GM12865 (cell line): ENCODE measurements around the gene CACNA1C.

Experiments used
- DNase-seq: peaks from one replicate; pipeline ENCODE4 v3.0.0; 2010; ENCODE audit warnings: low read depth
- H3K4me3 ChIP-seq: 2 replicates; pipeline ENCODE4 v1.5.1; 2011; ENCODE audit warnings: mild to moderate bottlenecking, low read depth, low read length, control low read depth
- CTCF ChIP-seq: IDR thresholded peaks from 2 replicates; pipeline ENCODE4 v1.5.1; 2011; ENCODE audit warnings: low read length, control low read depth, low read depth, inconsistent platforms; ENCODE audit not compliant: insufficient read depth; ENCODE audit errors: missing control alignments

CACNA1C gene

DNA sequence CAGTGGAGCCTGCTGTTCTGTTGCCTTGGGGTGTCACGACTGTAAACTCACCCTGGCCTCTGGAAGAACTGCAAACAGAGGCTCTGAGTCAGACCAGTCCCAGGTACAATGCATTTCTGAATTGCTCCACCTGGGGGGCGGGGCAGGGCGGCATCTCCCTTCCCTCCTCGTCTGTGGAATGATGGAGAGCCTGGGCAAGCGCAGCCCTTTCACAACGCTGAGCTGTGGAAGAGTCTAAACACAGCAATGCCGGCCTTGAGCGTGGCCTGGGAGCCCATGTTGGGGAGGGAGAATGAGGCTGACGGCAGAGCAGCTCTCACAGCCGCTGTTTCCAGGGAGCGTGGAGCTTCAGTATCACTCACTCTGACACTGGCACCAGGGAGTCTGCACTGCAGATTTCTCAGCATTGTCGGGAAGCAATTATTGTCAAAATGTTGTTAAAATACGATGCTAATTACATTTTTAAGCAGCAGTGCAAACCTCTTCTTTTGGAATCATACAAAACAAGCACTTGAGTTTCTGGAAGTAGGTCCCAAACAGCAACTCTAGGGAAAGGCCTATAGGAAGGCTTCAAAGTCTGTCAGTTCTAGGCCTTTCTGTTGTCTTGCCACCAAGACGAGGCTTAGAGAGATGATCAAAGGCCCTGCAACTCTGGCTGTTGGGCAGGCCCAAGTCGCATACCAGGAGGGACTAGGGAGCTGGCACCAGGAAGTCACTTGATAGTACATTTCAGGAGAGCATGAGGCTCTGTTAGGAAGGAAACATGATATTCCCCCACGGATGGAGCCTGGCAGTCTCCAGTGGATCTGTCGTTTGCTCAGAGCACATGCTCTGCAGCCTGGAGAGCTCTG lies 498.0 kb downstream of the CACNA1C start:
- no peak overlapping the region for H3K4me3 ChIP-seq
- no peak for TF ChIP-seq CTCF
- DNase-seq, result no peak

DNA sequence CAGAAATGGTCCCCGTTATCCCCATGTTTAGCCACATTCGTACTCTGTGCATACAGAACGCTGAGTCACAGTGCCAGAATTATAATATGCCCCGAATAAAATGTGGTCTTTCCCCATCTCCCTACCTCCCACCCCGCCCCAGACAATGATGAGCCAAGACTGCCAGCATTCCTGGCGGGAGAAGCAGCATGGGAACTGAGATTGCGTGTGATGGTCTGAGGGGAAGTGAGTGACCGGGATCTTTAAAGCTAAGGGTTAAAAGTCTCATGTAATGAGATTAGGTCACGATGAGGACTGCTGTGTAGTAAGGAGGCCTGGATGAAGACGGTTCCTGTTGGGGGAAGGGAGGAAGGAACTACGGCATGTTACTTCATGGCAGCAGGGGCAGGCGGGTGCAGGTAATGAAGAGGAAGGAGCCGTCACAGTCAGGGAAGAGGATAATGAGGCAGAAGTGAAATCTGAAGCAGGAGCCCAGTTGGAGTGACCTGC lies 498.7 kb downstream of the CACNA1C start:
- TF ChIP-seq CTCF, result no peak
- DNase-seq, result no peak
- H3K4me3 ChIP-seq, result no peak overlapping the region

DNA sequence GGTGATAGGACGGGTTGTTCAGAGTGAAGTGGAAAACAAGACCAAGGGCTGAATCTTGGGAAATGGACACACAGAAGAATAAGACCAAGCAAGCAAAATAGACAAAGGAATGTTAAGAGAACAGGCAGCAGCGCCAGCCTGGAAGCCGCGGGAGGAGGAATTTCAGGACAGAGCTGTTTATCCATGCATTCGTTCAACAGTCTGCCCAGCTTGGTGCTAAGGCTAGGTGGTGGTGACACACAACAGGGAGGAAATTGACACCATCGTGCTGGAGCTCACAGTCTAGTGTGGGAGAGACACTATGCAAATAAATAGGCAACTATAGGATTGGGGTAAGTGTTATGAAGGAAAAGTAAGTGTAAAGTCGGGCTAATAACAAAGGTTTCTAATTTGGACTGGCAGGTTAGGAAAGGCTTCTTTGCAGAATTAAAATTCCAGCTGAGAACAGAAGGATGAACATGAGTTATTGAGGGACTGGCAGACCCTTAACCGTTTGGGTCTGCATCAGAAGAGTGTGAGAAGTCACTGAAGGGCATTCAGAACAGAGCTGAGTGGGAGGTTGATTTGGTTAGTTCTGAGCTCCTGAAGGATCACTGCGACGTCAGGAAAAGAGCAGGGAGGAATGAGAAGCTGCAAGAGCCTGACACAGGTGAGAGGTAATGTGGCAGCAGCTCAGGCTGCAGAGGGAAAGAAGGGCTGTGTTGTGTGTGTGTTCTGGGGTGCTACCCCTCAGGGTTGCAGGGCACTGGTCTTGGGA lies 499.4 kb downstream of the CACNA1C start:
- H3K4me3 ChIP-seq, result no peak overlapping the region
- TF ChIP-seq CTCF, result no peak
- DNase-seq, result no peak

DNA sequence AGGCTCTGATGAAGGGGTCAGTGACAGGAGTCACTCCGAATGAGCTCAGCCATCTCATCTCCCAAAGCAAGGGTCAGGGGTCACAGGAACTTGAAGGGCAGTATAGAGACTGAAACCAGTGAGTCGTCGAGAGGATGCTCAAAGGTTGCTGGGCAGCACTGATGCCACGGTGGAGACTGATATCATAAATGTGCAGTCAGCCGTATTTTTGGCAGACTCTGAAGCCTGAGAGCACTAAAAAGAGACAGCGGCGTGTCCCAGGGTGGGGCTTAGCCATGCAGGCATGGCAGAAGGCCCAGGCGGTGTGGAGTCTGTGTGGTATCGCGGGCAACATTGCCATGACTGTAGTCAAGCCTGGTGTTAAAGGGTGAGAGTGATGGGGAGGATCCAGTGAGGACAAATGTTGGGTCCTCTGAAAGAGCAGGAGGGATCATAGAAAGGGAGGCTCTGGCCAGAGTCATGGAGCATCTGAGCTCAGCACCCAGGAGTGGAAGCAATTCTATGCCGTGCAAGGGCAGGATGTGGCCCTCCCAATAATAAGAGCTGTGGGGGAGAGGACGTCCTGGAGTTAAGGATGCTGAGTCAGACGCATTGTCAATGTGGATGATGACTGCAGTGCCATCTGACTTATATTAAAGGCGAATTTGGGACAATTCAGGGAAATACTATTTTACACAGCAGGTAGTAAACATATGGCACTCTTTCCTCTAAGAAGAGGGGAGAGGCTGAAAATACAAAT lies 500.8 kb downstream of the CACNA1C start:
- TF ChIP-seq CTCF, result no peak
- DNase-seq, result no peak
- no peak overlapping the region for H3K4me3 ChIP-seq

- DNase-seq, result no peak
- H3K4me3 ChIP-seq, result no peak overlapping the region
- TF ChIP-seq CTCF, result no peak
Measured at GRCh38 chr12:2555487-2556082, 502.8 kb downstream of the CACNA1C start.

DNA sequence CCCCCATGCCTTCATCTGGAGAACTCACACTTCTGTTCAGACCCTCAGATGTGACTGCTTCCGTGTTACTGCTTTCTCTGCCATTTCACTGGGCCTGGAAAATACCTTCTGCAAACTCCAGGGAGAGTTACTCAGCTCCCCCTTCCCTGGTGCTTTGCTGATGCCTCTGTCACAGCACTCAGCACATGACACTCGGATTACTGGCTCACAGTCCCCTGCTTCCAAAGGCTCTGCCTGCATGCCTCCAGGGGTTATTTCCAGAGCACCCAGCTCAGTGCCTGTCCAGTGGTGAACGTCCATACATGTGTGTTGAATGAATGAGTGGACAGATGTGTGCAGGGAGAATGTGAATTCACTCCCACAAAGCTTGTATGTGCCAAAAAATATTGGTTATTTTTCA lies 504.8 kb downstream of the CACNA1C start:
- TF ChIP-seq CTCF, result no peak
- H3K4me3 ChIP-seq, result no peak overlapping the region
- no peak for DNase-seq
